ENCODE data around the gene FAM171A1. TPM values are rescaled to one million over a fixed set of nuclear protein-coding genes. Genes with fewer than 3 reads are reported as not detected.
A peak's percentile ranks its signal among the peaks of the same experiment; 100 is the strongest.
"Not testable (repeated sequence)": the region's sequence is repeated elsewhere in the genome, so short reads cannot be mapped to it uniquely, and the experiment has no call there.

The FAM171A1 gene
- polyA plus RNA-seq (2012; ENCODE audit: missing spikeins), result 0.98 TPM

- no peak for FAIRE-seq
- peak; percentile 39 for DNase-seq (ENCODE audit: insufficient read length)
- TF ChIP-seq POLR2AphosphoS5 (IDR thresholded peaks at IDR 0.05; ENCODE audit: low read depth, low read length) (no peak), POLR2A (IDR thresholded peaks at IDR 0.05; ENCODE audit: low read depth, low read length) (no peak), TAF1 (IDR thresholded peaks at IDR 0.05; ENCODE audit: borderline replicate concordance, low read depth, low read length) (no peak)
Observed at GRCh38 chr10:15370856-15371701, at the start of gene FAM171A1. Gene FAM171A1 (minus strand): TSS chr10:15371289. CDS start chr10:15371052, 237 bp downstream.

- no peak for FAIRE-seq
Observed at GRCh38 chr10:15420858-15421257, 49.8 kb upstream of the FAM171A1 start.

GRCh38 chr10:15419279-15419874 is 48.3 kb upstream of the FAM171A1 start:
- DNase-seq (ENCODE audit: insufficient read length), result no peak
- TF ChIP-seq POLR2AphosphoS5 (IDR thresholded peaks at IDR 0.05; ENCODE audit: low read depth, low read length) (no peak), TAF1 (IDR thresholded peaks at IDR 0.05; ENCODE audit: borderline replicate concordance, low read depth, low read length) (no peak), POLR2A (IDR thresholded peaks at IDR 0.05; ENCODE audit: low read depth, low read length) (no peak)
- peak; percentile 79 for FAIRE-seq

More at GRCh38 chr10:15420858-15421257, 49.8 kb upstream of the FAM171A1 start:
- no peak for DNase-seq (ENCODE audit: insufficient read length)
- TF ChIP-seq POLR2AphosphoS5 (IDR thresholded peaks at IDR 0.05; ENCODE audit: low read depth, low read length) (no peak), TAF1 (IDR thresholded peaks at IDR 0.05; ENCODE audit: borderline replicate concordance, low read depth, low read length) (no peak), POLR2A (IDR thresholded peaks at IDR 0.05; ENCODE audit: low read depth, low read length) (no peak)

- DNase-seq (ENCODE audit: insufficient read length), result no peak
- FAIRE-seq, result no peak
- TF ChIP-seq POLR2A (IDR thresholded peaks at IDR 0.05; ENCODE audit: low read depth, low read length) (no peak), POLR2AphosphoS5 (IDR thresholded peaks at IDR 0.05; ENCODE audit: low read depth, low read length) (no peak), TAF1 (IDR thresholded peaks at IDR 0.05; ENCODE audit: borderline replicate concordance, low read depth, low read length) (no peak)
Observed at GRCh38 chr10:15416034-15416433, 44.9 kb upstream of the FAM171A1 start.

DNA sequence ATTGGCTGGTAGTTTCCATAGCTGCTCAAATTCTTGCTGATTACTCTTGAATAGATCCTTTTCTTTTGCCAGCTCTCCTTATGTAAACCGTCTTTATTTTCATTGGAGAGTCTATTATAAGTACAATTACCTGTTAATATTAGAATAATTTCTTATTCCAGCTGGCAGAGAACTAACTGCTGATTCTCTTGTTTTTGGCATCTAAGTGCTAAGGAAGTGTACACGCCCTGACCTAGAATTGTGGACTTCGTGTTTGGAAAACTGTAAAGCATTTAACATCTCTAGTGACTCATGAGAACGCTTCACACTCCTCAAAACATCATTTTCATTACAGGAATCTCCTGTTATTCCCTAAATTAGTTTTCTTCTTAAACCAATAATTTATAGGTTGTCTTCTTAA is 39.9 kb upstream of the FAM171A1 start:
- DNase-seq (ENCODE audit: insufficient read length), result no peak
- no peak for FAIRE-seq
- TF ChIP-seq POLR2A (IDR thresholded peaks at IDR 0.05; ENCODE audit: low read depth, low read length), result no peak
- TF ChIP-seq TAF1 (IDR thresholded peaks at IDR 0.05; ENCODE audit: borderline replicate concordance, low read depth, low read length), result no peak
- TF ChIP-seq POLR2AphosphoS5 (IDR thresholded peaks at IDR 0.05; ENCODE audit: low read depth, low read length), result no peak

DNA sequence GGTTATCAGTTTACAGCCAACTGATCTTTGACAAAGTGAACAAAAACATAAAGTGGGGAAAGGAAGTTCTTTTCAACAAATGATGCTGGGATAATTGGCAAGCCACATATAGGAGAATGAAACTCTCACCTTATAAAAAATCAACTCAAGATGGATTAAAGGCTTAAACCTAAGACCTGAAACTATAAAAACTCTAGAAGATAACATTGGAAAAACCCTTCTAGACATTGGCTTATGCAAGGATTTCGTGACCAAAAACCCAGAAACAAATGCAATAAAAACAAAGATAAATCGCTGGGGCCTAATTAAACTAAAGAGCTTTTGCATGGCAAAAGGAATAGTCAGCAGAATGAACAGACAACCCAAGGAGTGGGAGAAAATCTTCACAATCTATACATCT is 38.3 kb upstream of the FAM171A1 start:
- DNase-seq (ENCODE audit: insufficient read length); FAIRE-seq: not testable (repeated sequence)

DNA sequence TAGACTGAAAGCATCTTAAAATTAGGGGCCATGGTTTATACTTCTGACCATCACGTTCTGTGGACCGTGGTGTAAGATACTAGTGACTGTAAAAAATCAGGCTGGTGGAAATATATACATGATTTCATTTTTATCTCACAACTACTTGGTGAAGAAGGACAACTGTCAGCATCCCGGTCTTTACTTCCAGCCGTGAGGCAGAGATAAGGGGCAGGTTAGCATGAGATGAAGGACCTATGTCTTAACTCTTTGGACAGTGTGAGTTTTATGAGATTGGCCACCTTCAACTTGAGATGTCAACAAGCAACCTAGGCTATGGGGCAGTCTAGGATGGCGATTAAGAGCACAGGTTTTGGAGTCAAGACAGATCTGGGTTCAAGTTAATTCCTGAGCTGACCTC is 37.5 kb upstream of the FAM171A1 start:
- DNase-seq (ENCODE audit: insufficient read length) (no peak), FAIRE-seq (no peak)
- TF ChIP-seq POLR2A (IDR thresholded peaks at IDR 0.05; ENCODE audit: low read depth, low read length) (no peak), POLR2AphosphoS5 (IDR thresholded peaks at IDR 0.05; ENCODE audit: low read depth, low read length) (no peak), TAF1 (IDR thresholded peaks at IDR 0.05; ENCODE audit: borderline replicate concordance, low read depth, low read length) (no peak)

DNA sequence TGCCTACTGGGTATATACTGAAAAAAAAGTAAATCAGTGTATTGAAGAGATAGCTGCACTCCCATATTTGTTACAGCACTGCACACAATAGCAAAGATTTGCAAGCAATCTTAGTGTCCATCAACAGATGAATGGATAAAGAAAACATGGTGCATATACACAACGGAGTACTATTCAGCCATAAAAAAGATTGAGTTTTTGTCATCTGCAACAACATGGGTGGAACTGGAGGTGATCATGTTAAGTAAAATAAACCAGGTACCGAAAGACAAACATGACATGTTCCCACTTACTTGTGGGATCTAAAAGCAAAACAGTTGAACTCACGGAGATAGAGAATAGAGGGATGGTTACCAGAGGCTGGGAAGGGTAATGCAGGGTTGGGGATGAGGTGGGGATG is 34.2 kb upstream of the FAM171A1 start:
- no peak for FAIRE-seq

DNA sequence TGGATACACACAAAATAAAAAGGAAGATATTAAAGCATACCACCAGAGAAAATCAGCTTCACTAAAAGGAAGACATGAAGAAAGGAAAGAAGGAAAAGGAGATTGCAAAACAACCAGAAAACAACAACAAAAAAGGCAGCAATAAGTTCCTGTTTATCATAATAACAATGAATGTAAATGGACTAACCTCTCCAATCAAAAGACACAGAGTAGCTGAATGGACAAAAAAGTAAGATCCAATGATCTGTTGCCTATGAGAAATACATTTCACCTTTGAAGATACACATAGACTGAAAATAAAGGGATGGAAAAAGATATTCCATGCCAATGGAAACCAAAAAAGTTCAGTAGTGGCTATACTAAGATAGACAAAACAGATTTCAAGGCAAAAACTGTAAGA is 30.3 kb upstream of the FAM171A1 start:
- DNase-seq (ENCODE audit: insufficient read length) (no peak), FAIRE-seq (no peak)
- TF ChIP-seq TAF1 (IDR thresholded peaks at IDR 0.05; ENCODE audit: borderline replicate concordance, low read depth, low read length), result no peak
- TF ChIP-seq POLR2AphosphoS5 (IDR thresholded peaks at IDR 0.05; ENCODE audit: low read depth, low read length), result no peak
- TF ChIP-seq POLR2A (IDR thresholded peaks at IDR 0.05; ENCODE audit: low read depth, low read length), result no peak

More for the DNA sequence above, 34.2 kb upstream of the FAM171A1 start:
- TF ChIP-seq POLR2AphosphoS5 (IDR thresholded peaks at IDR 0.05; ENCODE audit: low read depth, low read length) (no peak), TAF1 (IDR thresholded peaks at IDR 0.05; ENCODE audit: borderline replicate concordance, low read depth, low read length) (no peak), POLR2A (IDR thresholded peaks at IDR 0.05; ENCODE audit: low read depth, low read length) (no peak)
- DNase-seq (ENCODE audit: insufficient read length), result no peak

DNA sequence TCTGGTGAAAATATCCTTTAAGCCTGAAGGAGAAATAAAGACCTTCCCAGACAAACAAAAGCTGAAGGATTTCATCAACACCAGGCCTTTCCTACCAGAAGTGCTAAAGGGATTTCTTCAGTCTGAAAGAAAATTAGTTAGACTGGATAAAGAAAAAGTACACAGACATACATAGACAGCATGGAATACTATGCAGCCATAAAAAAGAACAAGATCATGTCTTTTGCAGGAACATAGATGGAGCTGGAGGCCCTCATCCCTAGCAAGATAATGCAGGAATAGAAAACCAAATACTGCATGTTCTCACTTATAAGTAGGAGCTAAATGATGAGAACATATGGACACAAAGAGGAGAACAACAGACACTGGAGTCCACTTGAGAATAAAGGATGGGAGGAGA is 29.4 kb upstream of the FAM171A1 start:
- FAIRE-seq; DNase-seq (ENCODE audit: insufficient read length): not testable (repeated sequence)

DNA sequence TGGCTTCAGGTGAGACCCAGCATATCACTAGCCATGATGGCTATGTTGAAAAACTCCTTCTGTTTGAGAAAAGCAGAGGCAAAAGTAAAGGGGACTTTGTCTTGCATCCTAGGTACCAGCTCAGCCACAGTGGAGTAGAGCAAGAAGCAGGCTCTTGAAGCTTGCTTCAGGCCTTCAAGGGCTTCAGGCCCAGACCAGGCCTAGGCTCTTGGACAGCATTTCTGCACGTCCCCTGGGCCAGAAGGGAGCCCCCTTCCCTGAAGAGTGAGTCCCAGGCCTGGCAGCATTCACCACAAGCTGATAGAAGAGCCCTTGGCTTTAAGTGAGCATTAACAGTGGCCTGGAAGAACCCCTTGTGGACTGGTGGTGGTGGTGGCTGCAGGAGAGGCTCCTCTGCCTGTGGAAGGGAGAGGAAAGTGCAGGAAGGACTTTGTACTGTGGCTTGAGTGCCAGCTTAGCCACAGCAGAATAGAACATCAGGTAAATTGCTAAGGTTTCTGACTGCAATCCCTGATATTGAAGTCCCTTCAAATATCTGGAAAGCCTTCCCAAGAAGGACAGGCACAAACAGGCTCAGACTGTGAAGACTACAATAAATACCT is 28.1 kb upstream of the FAM171A1 start:
- DNase-seq (ENCODE audit: insufficient read length), result no peak
- TF ChIP-seq POLR2A (IDR thresholded peaks at IDR 0.05; ENCODE audit: low read depth, low read length), result no peak
- no peak for TF ChIP-seq POLR2AphosphoS5 (IDR thresholded peaks at IDR 0.05; ENCODE audit: low read depth, low read length)
- no peak for TF ChIP-seq TAF1 (IDR thresholded peaks at IDR 0.05; ENCODE audit: borderline replicate concordance, low read depth, low read length)
- no peak for FAIRE-seq

- FAIRE-seq, result no peak
- no peak for TF ChIP-seq POLR2A (IDR thresholded peaks at IDR 0.05; ENCODE audit: low read depth, low read length)
- TF ChIP-seq TAF1 (IDR thresholded peaks at IDR 0.05; ENCODE audit: borderline replicate concordance, low read depth, low read length), result no peak
- no peak for TF ChIP-seq POLR2AphosphoS5 (IDR thresholded peaks at IDR 0.05; ENCODE audit: low read depth, low read length)
- DNase-seq (ENCODE audit: insufficient read length), result no peak
Observed at GRCh38 chr10:15395935-15396334, 24.8 kb upstream of the FAM171A1 start.

Data from GM12892 (cell line).